Trophoblast cell (in vitro differentiated cells and primary cell): ENCODE results near the gene CCL17.
A peak's percentile ranks its signal among the peaks of the same experiment; 100 is the strongest.

Source experiments
- DNase-seq, 2 donors: peaks; one replicate each; pipeline ENCODE4 v3.0.0-alpha.2; 2016
- H2AFZ ChIP-seq: 2 replicates; pipeline ENCODE4 v1.6.1; 2013; ENCODE audit warnings: low read length, moderate library complexity, mild to moderate bottlenecking; ENCODE audit not compliant: insufficient read depth, poor library complexity
- H2AK5ac ChIP-seq: 2 replicates; pipeline ENCODE4 v1.6.1; 2013; ENCODE audit warnings: mild to moderate bottlenecking, low read length
- H2BK120ac ChIP-seq: 2 replicates; pipeline ENCODE4 v1.6.1; 2013; ENCODE audit warnings: low read length, mild to moderate bottlenecking, moderate library complexity; ENCODE audit not compliant: insufficient read depth, poor library complexity
- H2BK12ac ChIP-seq: 2 replicates; pipeline ENCODE4 v1.6.1; 2013; ENCODE audit warnings: mild to moderate bottlenecking, low read length, moderate library complexity
- H2BK5ac ChIP-seq: 2 replicates; pipeline ENCODE4 v1.6.1; 2013; ENCODE audit warnings: low read length, low read depth, moderate library complexity, mild to moderate bottlenecking; ENCODE audit not compliant: poor library complexity
- H3K14ac ChIP-seq: 2 replicates; pipeline ENCODE4 v1.6.1; 2013; ENCODE audit warnings: mild to moderate bottlenecking, low read length
- H3K18ac ChIP-seq: 2 replicates; pipeline ENCODE4 v1.6.1; 2013; ENCODE audit warnings: mild to moderate bottlenecking, low read length
- H3K23ac ChIP-seq: 2 replicates; pipeline ENCODE4 v1.6.1; 2013; ENCODE audit warnings: low read length
- H3K27ac ChIP-seq: 2 replicates; pipeline ENCODE4 v1.5.1; 2013; ENCODE audit warnings: low read depth, mild to moderate bottlenecking, inconsistent platforms, low read length, moderate library complexity
- H3K27me3 ChIP-seq: 2 replicates; pipeline ENCODE4 v1.6.1; 2013; ENCODE audit warnings: inconsistent platforms, mild to moderate bottlenecking, low read length, moderate library complexity; ENCODE audit not compliant: insufficient read depth
- H3K36me3 ChIP-seq, 2 experiments: 1 replicate in 1 of 2; 2 replicates in 1 of 2; pipeline ENCODE4 v1.6.1; 2013; ENCODE audit warnings: low read length in 2 of 2, mild to moderate bottlenecking in 2 of 2, moderate library complexity in 1 of 2; ENCODE audit not compliant: insufficient read depth in 2 of 2, control insufficient read depth in 1 of 2
- H3K4ac ChIP-seq: 2 replicates; pipeline ENCODE4 v1.6.1; 2013; ENCODE audit warnings: low read depth, mild to moderate bottlenecking, low read length, moderate library complexity
- H3K4me1 ChIP-seq, 2 experiments: 1 replicate in 1 of 2; 2 replicates in 1 of 2; pipeline ENCODE4 v1.6.1; 2013; ENCODE audit warnings: low read length in 2 of 2, mild to moderate bottlenecking in 2 of 2, moderate library complexity in 1 of 2; ENCODE audit not compliant: insufficient read depth in 2 of 2, control insufficient read depth in 1 of 2
- H3K4me2 ChIP-seq: 2 replicates; pipeline ENCODE4 v1.6.1; 2013; ENCODE audit warnings: inconsistent platforms, mild to moderate bottlenecking, low read length, moderate library complexity
- H3K4me3 ChIP-seq: 2 replicates; pipeline ENCODE4 v1.5.1; 2013; ENCODE audit warnings: mild to moderate bottlenecking, low read depth, low read length, inconsistent platforms
- H3K79me1 ChIP-seq: one replicate; pipeline ENCODE4 v1.6.1; 2013; ENCODE audit warnings: low read length
- H3K79me2 ChIP-seq: 2 replicates; pipeline ENCODE4 v1.6.1; 2013; ENCODE audit warnings: low read length, mild to moderate bottlenecking; ENCODE audit not compliant: control insufficient read depth, insufficient read depth, poor library complexity
- H3K9ac ChIP-seq: 2 replicates; pipeline ENCODE4 v1.6.1; 2013; ENCODE audit warnings: mild to moderate bottlenecking, low read length
- H3K9me3 ChIP-seq: 2 replicates; pipeline ENCODE4 v1.6.1; 2013; ENCODE audit warnings: low read depth, mild to moderate bottlenecking, control low read depth, inconsistent platforms, low read length; ENCODE audit not compliant: insufficient read depth
- H4K12ac ChIP-seq: 2 replicates; pipeline ENCODE4 v1.6.1; 2013; ENCODE audit warnings: low read depth, mild to moderate bottlenecking, low read length, moderate library complexity
- H4K8ac ChIP-seq: 2 replicates; pipeline ENCODE4 v1.6.1; 2013; ENCODE audit warnings: low read depth, mild to moderate bottlenecking, low read length, moderate library complexity
- H4K91ac ChIP-seq: one replicate; pipeline ENCODE4 v1.6.1; 2013; ENCODE audit warnings: low read depth, mild to moderate bottlenecking, low read length, moderate library complexity
- WGBS: extraction: QIAGEN DNeasy Blood & Tissue Kit; methylation state at CpG from one replicate; pipeline ENCODE4 v1.1.7; 2013; ENCODE audit warnings: missing lambda C conversion rate; ENCODE audit not compliant: insufficient read length, insufficient coverage; ENCODE audit errors: extremely low coverage; 5-methylcytosine and 5-hydroxymethylcytosine counted together

The CCL17 gene

GRCh38 chr16:57462209-57462977 lies 57.8 kb downstream of the CCL17 start, which contains the start of gene POLR2C:
TSS of gene POLR2C (plus strand) at chr16:57462679. CDS start at chr16:57462725, 46 bp downstream.
- Histone ChIP-seq H3K27ac (peak within 1 kb of the TSS; percentile 12), H3K23ac (no peak within 1 kb of the TSS)

GRCh38 chr16:57462978-57463362 lies 58.4 kb downstream of the CCL17 start:
- H3K27me3 ChIP-seq, result no peaks in the 10 kb centered on the region
- peaks cover 11% of the 10 kb centered on the region for H3K79me2 ChIP-seq
- peak overlapping the region; percentile 82 for H4K91ac ChIP-seq
- H3K4ac ChIP-seq, result peak overlapping the region; percentile 99
- H2BK12ac ChIP-seq, result peak overlapping the region; percentile 78
- peak overlapping the region; percentile 53 for H2AFZ ChIP-seq
- peak overlapping the region; percentile 98 for H2AK5ac ChIP-seq
- DNase-seq, result peak in 1 of 2 donors; percentile 13
- H3K9ac ChIP-seq, result peak overlapping the region; percentile 65
- no peak overlapping the region for H3K23ac ChIP-seq
- peak overlapping the region; percentile 93 for H4K8ac ChIP-seq
- peak overlapping the region; percentile 85 for H2BK5ac ChIP-seq
- H3K4me1 ChIP-seq, result peaks cover 6 to 9% of the 10 kb centered on the region in 2 experiments
- H3K18ac ChIP-seq, result peak overlapping the region; percentile 90
- no CpG with 5 or more reads among the region's 16 CpGs for WGBS
- peak overlapping the region; percentile 45 for H3K14ac ChIP-seq
- peak overlapping the region; percentile 79 for H2BK120ac ChIP-seq
- peak overlapping the region; percentile 92 for H3K4me3 ChIP-seq
- H3K36me3 ChIP-seq, result peaks cover 31 to 55% of the 10 kb centered on the region in 2 experiments
- H3K4me2 ChIP-seq, result peak overlapping the region; percentile 65
- H3K27ac ChIP-seq, result peak overlapping the region; percentile 12
- H3K9me3 ChIP-seq, result no peaks in the 10 kb centered on the region
- H3K79me1 ChIP-seq, result peaks cover 5% of the 10 kb centered on the region
- peak overlapping the region; percentile 52 for H4K12ac ChIP-seq

More at GRCh38 chr16:57462209-57462977, 57.8 kb downstream of the CCL17 start, which contains the start of gene POLR2C:
- Histone ChIP-seq H4K8ac (peak within 1 kb of the TSS; percentile 93), H3K27me3 (no peaks in the 10 kb centered on the region), H3K18ac (peak within 1 kb of the TSS; percentile 90), H3K14ac (peak within 1 kb of the TSS; percentile 45), H2AK5ac (peak within 1 kb of the TSS; percentile 98), H4K12ac (peak within 1 kb of the TSS; percentile 52), H2AFZ (peak within 1 kb of the TSS; percentile 53), H3K9me3 (no peaks in the 10 kb centered on the region), H2BK12ac (peak within 1 kb of the TSS; percentile 78), H3K4me3 (peak within 1 kb of the TSS; percentile 92), H3K4ac (peak within 1 kb of the TSS; percentile 99), H3K36me3 (peaks cover 33 to 60% of the 10 kb centered on the region in 2 experiments), H3K4me1 (peaks cover 10 to 12% of the 10 kb centered on the region in 2 experiments), H4K91ac (peak within 1 kb of the TSS; percentile 82), H3K9ac (peak within 1 kb of the TSS; percentile 86), H2BK120ac (peak within 1 kb of the TSS; percentile 79), H3K79me2 (peaks cover 11% of the 10 kb centered on the region), H2BK5ac (peak within 1 kb of the TSS; percentile 85), H3K4me2 (peak within 1 kb of the TSS; percentile 65), H3K79me1 (peaks cover 5% of the 10 kb centered on the region)
- no CpG with 5 or more reads among the region's 47 CpGs for WGBS
- peak; percentile 85 to 98 for DNase-seq

GRCh38 chr16:57464523-57464922 lies 60.0 kb downstream of the CCL17 start:
- no peak overlapping the region for H4K91ac ChIP-seq
- no peak overlapping the region for H4K8ac ChIP-seq
- peaks cover 5% of the 10 kb centered on the region for H3K79me1 ChIP-seq
- H3K4me1 ChIP-seq, result peaks cover 6 to 8% of the 10 kb centered on the region in 2 experiments
- no peak overlapping the region for H3K27ac ChIP-seq
- H2AFZ ChIP-seq, result no peak overlapping the region
- H3K9me3 ChIP-seq, result no peaks in the 10 kb centered on the region
- H3K27me3 ChIP-seq, result no peaks in the 10 kb centered on the region
- H2BK12ac ChIP-seq, result no peak overlapping the region
- H3K14ac ChIP-seq, result no peak overlapping the region
- peaks cover 11% of the 10 kb centered on the region for H3K79me2 ChIP-seq
- H3K36me3 ChIP-seq, result peaks cover 36 to 58% of the 10 kb centered on the region in 2 experiments
- H3K4ac ChIP-seq, result no peak overlapping the region
- H3K4me3 ChIP-seq, result no peak overlapping the region
- WGBS, result no CpG with 5 or more reads among the region's 2 CpGs
- H2BK120ac ChIP-seq, result no peak overlapping the region
- H2BK5ac ChIP-seq, result no peak overlapping the region
- no peak overlapping the region for H3K9ac ChIP-seq
- no peak for DNase-seq
- no peak overlapping the region for H3K4me2 ChIP-seq
- no peak overlapping the region for H3K23ac ChIP-seq
- no peak overlapping the region for H3K18ac ChIP-seq
- H2AK5ac ChIP-seq, result no peak overlapping the region
- H4K12ac ChIP-seq, result no peak overlapping the region
